Tibial nerve (tissue), 4 donors: ENCODE data around the gene PRKG1. TPM values are rescaled to one million over a fixed set of nuclear protein-coding genes. Genes with fewer than 3 reads are reported as not detected.

Experiments used
- DNase-seq, 2 donors: peaks; one replicate each; pipeline ENCODE4 v3.0.0-alpha.2; 2019; ENCODE audit warnings: low spot score in 2 of 2
- H3K27ac ChIP-seq, 4 donors: fragments of 200-600 bp; sonication (generic) in 3 of 4; one replicate each; pipeline ENCODE4 v1.5.1; 2017 to 2019; ENCODE audit warnings: mild to moderate bottlenecking in 1 of 4
- H3K27me3 ChIP-seq, 2 donors: fragments of 200-600 bp; sonication (generic) in 1 of 2; one replicate each; pipeline versions ENCODE4 v1.5.1 to v1.6.0; 2017 to 2019
- H3K36me3 ChIP-seq, 3 donors: fragments of 200-600 bp; sonication (generic); one replicate each; pipeline ENCODE4 v1.5.1; 2018 to 2019
- H3K4me1 ChIP-seq, 4 donors: fragments of 200-600 bp; sonication (generic) in 3 of 4; one replicate each; pipeline ENCODE4 v1.5.1; 2017 to 2019
- H3K4me3 ChIP-seq, 4 donors: fragments of 200-600 bp; sonication (generic) in 3 of 4; one replicate each; pipeline ENCODE4 v1.5.1; 2017 to 2019; ENCODE audit warnings: mild to moderate bottlenecking in 1 of 4, moderate library complexity in 1 of 4
- H3K9me3 ChIP-seq, 4 donors: fragments of 200-600 bp; sonication (generic) in 3 of 4; one replicate each; pipeline ENCODE4 v1.5.1; 2017 to 2019
- CTCF ChIP-seq, 5 experiments: fragments of 200-600 bp in 3 of 5; fragments of 450-650 bp in 2 of 5; sonication (generic) in 3 of 5; IDR thresholded peaks; one replicate each; pipeline ENCODE4 v1.5.1; 2016 to 2019; ENCODE audit warnings: antibody characterized with exemption in 5 of 5, mild to moderate bottlenecking in 3 of 5, moderate library complexity in 2 of 5
- EP300 ChIP-seq, 2 donors: sonication (generic); formaldehyde crosslinking; IDR thresholded peaks; one replicate each; pipeline ENCODE4 v1.6.1; 2017; ENCODE audit warnings: antibody characterized with exemption in 2 of 2, mild to moderate bottlenecking in 1 of 2
- POLR2A ChIP-seq, 2 donors: fragments of 450-650 bp; IDR thresholded peaks; one replicate each; pipeline ENCODE4 v1.6.1; 2017; ENCODE audit warnings: antibody characterized with exemption in 2 of 2, mild to moderate bottlenecking in 2 of 2, moderate library complexity in 2 of 2
- WGBS, 2 donors: methylation state at CpG; one replicate each; pipeline ENCODE4 v1.1.5; 2018; 5-methylcytosine and 5-hydroxymethylcytosine counted together
- total RNA-seq, 4 donors: library from RNA; depleted of rRNA; stranded (reverse); fragments of >200 nt; gene quantifications; one replicate each; pipeline ENCODE4 v1.1.0, GENCODE V29; 2016

The PRKG1 gene
- total RNA-seq, 4 donors from 2014 or later: 8.7 to 35.0 (median 14.8) TPM

- Histone ChIP-seq H3K27ac (no peak overlapping the region), H3K4me3 (no peak overlapping the region), H3K4me1 (peaks cover 0 to 6% (median 0%) of the 10 kb centered on the region in 4 donors), H3K9me3 (no peaks in the 10 kb centered on the region), H3K36me3 (no peaks in the 10 kb centered on the region), H3K27me3 (no peaks in the 10 kb centered on the region)
- TF ChIP-seq CTCF (IDR thresholded peaks at IDR 0.05) (no peak), POLR2A (IDR thresholded peaks at IDR 0.05) (no peak), EP300 (IDR thresholded peaks at IDR 0.05) (no peak)
- 82 to 86% methylated on average over 5 of the region's 5 CpGs for whole genome bisulfite sequencing, 2 donors
- DNase-seq: no peak
Observed at GRCh38 chr10:51707821-51708424, 633.6 kb downstream of the PRKG1 start.

GRCh38 chr10:51708609-51709008 lies 634.3 kb downstream of the PRKG1 start:
- Histone ChIP-seq H3K27me3 (no peaks in the 10 kb centered on the region), H3K36me3 (no peaks in the 10 kb centered on the region), H3K9me3 (no peaks in the 10 kb centered on the region), H3K4me1 (peaks cover 0 to 6% (median 0%) of the 10 kb centered on the region in 4 donors), H3K4me3 (no peak overlapping the region), H3K27ac (no peak overlapping the region)
- no peak for DNase-seq
- no peak for TF ChIP-seq EP300 (IDR thresholded peaks at IDR 0.05)
- no peak for TF ChIP-seq CTCF (IDR thresholded peaks at IDR 0.05)
- TF ChIP-seq POLR2A (IDR thresholded peaks at IDR 0.05): no peak
- WGBS, 2 donors: 52 to 83% methylated on average over 1 to 2 of the region's 2 CpGs

- H3K27ac ChIP-seq: no peak overlapping the region
- DNase-seq: no peak
- H3K9me3 ChIP-seq: no peaks in the 10 kb centered on the region
- TF ChIP-seq CTCF (IDR thresholded peaks at IDR 0.05) (no peak), POLR2A (IDR thresholded peaks at IDR 0.05) (no peak), EP300 (IDR thresholded peaks at IDR 0.05) (no peak)
- WGBS, 2 donors: 72 to 84% methylated on average over 2 of the region's 2 CpGs
- H3K27me3 ChIP-seq: no peaks in the 10 kb centered on the region
- no peak overlapping the region for H3K4me3 ChIP-seq
- H3K36me3 ChIP-seq: no peaks in the 10 kb centered on the region
- H3K4me1 ChIP-seq: peaks cover 0 to 6% (median 0%) of the 10 kb centered on the region in 4 donors
Observed at GRCh38 chr10:51709324-51709972, 635.2 kb downstream of the PRKG1 start.

- H3K4me1 ChIP-seq: no peaks in the 10 kb centered on the region
- no peaks in the 10 kb centered on the region for H3K36me3 ChIP-seq
- H3K27me3 ChIP-seq: no peaks in the 10 kb centered on the region
- TF ChIP-seq CTCF (IDR thresholded peaks at IDR 0.05) (no peak), POLR2A (IDR thresholded peaks at IDR 0.05) (no peak), EP300 (IDR thresholded peaks at IDR 0.05) (no peak)
- DNase-seq: no peak
- no peak overlapping the region for H3K4me3 ChIP-seq
- WGBS, 2 donors: 60 to 70% methylated on average over 1 of the region's 1 CpG
- H3K9me3 ChIP-seq: no peaks in the 10 kb centered on the region
- H3K27ac ChIP-seq: no peak overlapping the region
Observed at GRCh38 chr10:51711519-51711891, 637.2 kb downstream of the PRKG1 start.

GRCh38 chr10:51716981-51717380 lies 642.7 kb downstream of the PRKG1 start:
- TF ChIP-seq CTCF (IDR thresholded peaks at IDR 0.05): no peak
- no peak for TF ChIP-seq EP300 (IDR thresholded peaks at IDR 0.05)
- TF ChIP-seq POLR2A (IDR thresholded peaks at IDR 0.05): no peak
- DNase-seq: no peak
- no peak overlapping the region for H3K4me3 ChIP-seq
- no peaks in the 10 kb centered on the region for H3K27me3 ChIP-seq
- H3K4me1 ChIP-seq: no peaks in the 10 kb centered on the region
- no peak overlapping the region for H3K27ac ChIP-seq
- H3K9me3 ChIP-seq: no peaks in the 10 kb centered on the region
- H3K36me3 ChIP-seq: no peaks in the 10 kb centered on the region
- WGBS, 2 donors: 84 to 87% methylated on average over 4 of the region's 4 CpGs
